SK-N-SH treated with all-trans-retinoic acid at 6 μM for 48 hours (cell line): ENCODE measurements around the gene NTM.

Experiments
- BACH2 ChIP-seq: fragments of 250-450 bp; sonication (Bioruptor Pico); IDR thresholded peaks from 2 replicates; pipeline ENCODE4 v1.9.0; 2021; ENCODE audit warnings: mild to moderate bottlenecking, borderline replicate concordance
- CREB5 ChIP-seq: fragments of 250-450 bp; sonication (Bioruptor Pico); IDR thresholded peaks from 2 replicates; pipeline ENCODE4 v1.5.1; 2020; ENCODE audit warnings: low read depth, mild to moderate bottlenecking, moderate library complexity
- CSDC2 ChIP-seq: fragments of 250-450 bp; sonication (Bioruptor Pico); IDR thresholded peaks from 2 replicates; pipeline ENCODE4 v1.5.0; 2020; ENCODE audit warnings: mild to moderate bottlenecking, moderate library complexity
- GLIS3 ChIP-seq: fragments of 250-450 bp; sonication (Bioruptor Pico); IDR thresholded peaks from 2 replicates; pipeline ENCODE4 v1.5.0; 2020; ENCODE audit warnings: mild to moderate bottlenecking, moderate library complexity
- OSR1 ChIP-seq: fragments of 250-450 bp; sonication (Bioruptor Pico); IDR thresholded peaks from 2 replicates; pipeline ENCODE4 v1.8.0; 2022; ENCODE audit warnings: moderate library complexity, mild to moderate bottlenecking, inconsistent platforms
- PATZ1 ChIP-seq: fragments of 250-450 bp; sonication (Bioruptor Pico); IDR thresholded peaks from 2 replicates; pipeline ENCODE4 v1.8.0; 2020; ENCODE audit warnings: mild to moderate bottlenecking, moderate library complexity, borderline replicate concordance
- POU6F1 ChIP-seq: fragments of 250-450 bp; sonication (Bioruptor Pico); IDR thresholded peaks from 2 replicates; pipeline ENCODE4 v1.8.0; 2021; ENCODE audit warnings: low read depth, mild to moderate bottlenecking, moderate library complexity, borderline replicate concordance
- RARB ChIP-seq: fragments of 250-450 bp; sonication (Bioruptor Pico); IDR thresholded peaks from 2 replicates; pipeline ENCODE4 v1.8.0; 2021; ENCODE audit warnings: mild to moderate bottlenecking, moderate library complexity
- TCF4 ChIP-seq: fragments of 250-450 bp; sonication (Bioruptor Pico); IDR thresholded peaks from 2 replicates; pipeline ENCODE4 v1.8.0; 2021; ENCODE audit warnings: mild to moderate bottlenecking, moderate library complexity, borderline replicate concordance
- TOX ChIP-seq: fragments of 250-450 bp; sonication (Bioruptor Pico); IDR thresholded peaks from 2 replicates; pipeline ENCODE4 v1.8.0; 2021; ENCODE audit warnings: mild to moderate bottlenecking, moderate library complexity, borderline replicate concordance
- ZC3H10 ChIP-seq: fragments of 250-450 bp; sonication (Bioruptor Pico); IDR thresholded peaks from 2 replicates; pipeline ENCODE4 v1.5.1; 2021; ENCODE audit warnings: mild to moderate bottlenecking, moderate library complexity
- ZFP3 ChIP-seq: fragments of 250-450 bp; sonication (Bioruptor Pico); IDR thresholded peaks from 2 replicates; pipeline ENCODE4 v1.5.0; 2020; ENCODE audit warnings: mild to moderate bottlenecking, moderate library complexity
- ZNF565 ChIP-seq: fragments of 450-650 bp; formaldehyde crosslinking; conservative IDR thresholded peaks from 2 replicates; pipeline ENCODE4 v1.5.0; 2020; ENCODE audit warnings: low read depth, mild to moderate bottlenecking, moderate library complexity
- ZNF8 ChIP-seq: fragments of 450-650 bp; formaldehyde crosslinking; IDR thresholded peaks from 2 replicates; pipeline ENCODE4 v1.5.0; 2020; ENCODE audit warnings: mild to moderate bottlenecking, moderate library complexity

- no peak for TF ChIP-seq PATZ1 (CRISPR knock-in tag)
- no peak for TF ChIP-seq GLIS3 (CRISPR knock-in tag)
- TF ChIP-seq ZFP3 (CRISPR knock-in tag) = no peak
- no peak for TF ChIP-seq CSDC2 (CRISPR knock-in tag)
- no peak for TF ChIP-seq ZC3H10
- TF ChIP-seq CREB5 (CRISPR knock-in tag) = no peak
- no peak for TF ChIP-seq ZNF8 (CRISPR knock-in tag)
- TF ChIP-seq ZNF565 (CRISPR knock-in tag) = no peak
- no peak for TF ChIP-seq TOX (CRISPR knock-in tag)
- TF ChIP-seq OSR1 = no peak
- no peak for TF ChIP-seq POU6F1 (CRISPR knock-in tag)
- no peak for TF ChIP-seq RARB (CRISPR knock-in tag)
- no peak for TF ChIP-seq TCF4 (CRISPR knock-in tag)
- no peak for TF ChIP-seq BACH2 (CRISPR knock-in tag)
These were observed 563.6 kb downstream of the NTM start for GRCh38 chr11:131934006-131934405.
